ENCODE results near the gene RPL36AL.

DNA sequence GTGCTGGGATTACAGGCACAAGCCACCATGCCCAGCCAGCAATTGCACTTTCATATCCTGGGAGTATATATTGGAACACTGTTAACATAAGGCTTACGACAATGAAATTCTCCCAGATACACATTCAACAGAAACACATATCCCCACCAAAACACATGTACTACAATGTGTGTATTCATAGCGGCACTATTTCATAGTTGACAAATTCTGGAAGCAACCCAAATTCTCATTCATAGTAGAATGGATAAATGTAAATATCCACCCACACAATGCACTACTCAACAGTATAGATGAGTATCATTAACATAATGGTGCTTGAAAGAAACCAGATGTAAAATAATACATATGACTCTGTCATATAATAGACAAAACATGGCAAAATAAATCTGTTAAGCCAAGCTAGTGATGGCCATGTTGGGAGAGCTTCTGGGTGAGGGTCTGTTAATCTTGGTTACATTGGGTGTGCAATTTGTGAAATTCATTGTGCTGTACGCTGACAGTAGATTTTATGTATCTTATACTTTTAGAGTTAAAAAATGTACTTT is 17.2 kb upstream of the RPL36AL start:
- TF ChIP-seq, protein P1, sequence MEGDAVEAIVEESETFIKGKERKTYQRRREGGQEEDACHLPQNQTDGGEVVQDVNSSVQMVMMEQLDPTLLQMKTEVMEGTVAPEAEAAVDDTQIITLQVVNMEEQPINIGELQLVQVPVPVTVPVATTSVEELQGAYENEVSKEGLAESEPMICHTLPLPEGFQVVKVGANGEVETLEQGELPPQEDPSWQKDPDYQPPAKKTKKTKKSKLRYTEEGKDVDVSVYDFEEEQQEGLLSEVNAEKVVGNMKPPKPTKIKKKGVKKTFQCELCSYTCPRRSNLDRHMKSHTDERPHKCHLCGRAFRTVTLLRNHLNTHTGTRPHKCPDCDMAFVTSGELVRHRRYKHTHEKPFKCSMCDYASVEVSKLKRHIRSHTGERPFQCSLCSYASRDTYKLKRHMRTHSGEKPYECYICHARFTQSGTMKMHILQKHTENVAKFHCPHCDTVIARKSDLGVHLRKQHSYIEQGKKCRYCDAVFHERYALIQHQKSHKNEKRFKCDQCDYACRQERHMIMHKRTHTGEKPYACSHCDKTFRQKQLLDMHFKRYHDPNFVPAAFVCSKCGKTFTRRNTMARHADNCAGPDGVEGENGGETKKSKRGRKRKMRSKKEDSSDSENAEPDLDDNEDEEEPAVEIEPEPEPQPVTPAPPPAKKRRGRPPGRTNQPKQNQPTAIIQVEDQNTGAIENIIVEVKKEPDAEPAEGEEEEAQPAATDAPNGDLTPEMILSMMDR (IDR thresholded peaks at IDR 0.05) = no peak
- TF ChIP-seq POLR2A (IDR thresholded peaks at IDR 0.05) (no peak), EP300 (IDR thresholded peaks at IDR 0.05) (no peak)

Measured in upper lobe of left lung (tissue), 4 donors.